Glutamatergic neuron (in vitro differentiated cells): ENCODE data around the gene ANO2. TPM values are rescaled to one million over a fixed set of nuclear protein-coding genes. Genes with fewer than 3 reads are reported as not detected.

ENCODE experiments used
- DNase-seq: peaks from one replicate; pipeline ENCODE4 v3.0.0; 2022
- H3K27ac Mint-ChIP-seq: one replicate; pipeline ENCODE4 v1.8.0; 2020; ENCODE audit warnings: mild to moderate bottlenecking, mixed read lengths, inconsistent platforms; ENCODE audit not compliant: unreplicated experiment
- H3K27me3 Mint-ChIP-seq: one replicate; pipeline ENCODE4 v1.8.0; 2020; ENCODE audit warnings: mild to moderate bottlenecking, moderate library complexity, mixed read lengths, inconsistent platforms; ENCODE audit not compliant: unreplicated experiment
- H3K36me3 Mint-ChIP-seq: one replicate; pipeline ENCODE4 v1.8.0; 2020; ENCODE audit warnings: mild to moderate bottlenecking, mixed read lengths, inconsistent platforms; ENCODE audit not compliant: unreplicated experiment
- H3K4me1 Mint-ChIP-seq: one replicate; pipeline ENCODE4 v1.8.0; 2020; ENCODE audit warnings: mild to moderate bottlenecking, low read depth, mixed read lengths, inconsistent platforms; ENCODE audit not compliant: unreplicated experiment
- H3K4me3 Mint-ChIP-seq: one replicate; pipeline ENCODE4 v1.8.0; 2020; ENCODE audit warnings: mild to moderate bottlenecking, mixed read lengths, inconsistent platforms; ENCODE audit not compliant: unreplicated experiment
- H3K9me3 Mint-ChIP-seq: one replicate; pipeline ENCODE4 v1.8.0; 2020; ENCODE audit warnings: mild to moderate bottlenecking, moderate library complexity, mixed read lengths, inconsistent platforms; ENCODE audit not compliant: unreplicated experiment
- CTCF ChIP-seq: fragments of 200-600 bp; sonication (generic); IDR thresholded peaks from one replicate; pipeline ENCODE4 v1.5.0; 2021; ENCODE audit not compliant: partially characterized antibody, unreplicated experiment
- total RNA-seq: library from RNA; stranded (reverse); fragmentation: NEBNext Ultra II Directional; extraction: Animal tissue kit (Norgen Biotek cat#: 25700); gene quantifications from one replicate; pipeline ENCODE4 v1.2.1, GENCODE V29; 2021; ENCODE audit not compliant: unreplicated experiment

ANO2 gene
- total RNA-seq, 1 donor from 2014 or later: not detected

DNA sequence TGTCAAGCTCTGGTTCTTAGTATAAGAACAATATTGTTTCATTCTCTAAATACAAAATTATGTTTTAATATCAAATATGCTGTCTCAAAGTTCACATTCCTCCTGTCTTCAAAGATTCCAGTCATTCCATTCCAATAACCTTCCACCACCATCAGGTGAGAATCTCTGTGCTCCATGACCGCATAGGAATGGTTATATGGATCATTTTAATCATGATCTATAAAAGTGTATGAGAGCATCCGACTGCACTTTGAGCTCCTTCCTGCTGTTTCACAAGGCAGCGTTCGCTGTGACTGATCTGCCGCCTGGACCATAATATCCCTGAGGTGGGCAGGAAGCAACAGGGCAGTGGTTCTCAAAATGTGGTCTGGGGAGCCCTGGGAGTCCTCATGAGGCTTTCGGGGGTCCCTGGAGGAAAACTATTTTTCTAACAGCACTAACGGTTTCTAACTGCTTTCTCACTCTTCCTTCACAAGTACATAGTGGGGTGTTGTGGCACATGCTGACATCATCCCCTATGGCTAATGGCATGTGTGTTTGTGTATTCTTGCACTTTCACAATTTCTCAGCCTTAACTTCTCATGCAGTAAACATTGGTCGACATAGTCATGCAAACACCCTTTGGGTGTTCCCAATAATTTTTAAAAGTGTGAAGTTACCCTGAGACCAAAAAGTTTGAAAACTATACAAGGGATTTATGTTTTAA lies 137.4 kb downstream of the ANO2 start:
- H3K4me1 Mint-ChIP-seq: no peaks in the 10 kb centered on the region
- no peaks in the 10 kb centered on the region for H3K36me3 Mint-ChIP-seq
- H3K27ac Mint-ChIP-seq: no peak overlapping the region
- H3K4me3 Mint-ChIP-seq: no peak overlapping the region
- TF ChIP-seq CTCF: no peak
- H3K9me3 Mint-ChIP-seq: peaks cover 1% of the 10 kb centered on the region
- H3K27me3 Mint-ChIP-seq: no peaks in the 10 kb centered on the region
- DNase-seq: no peak

DNA sequence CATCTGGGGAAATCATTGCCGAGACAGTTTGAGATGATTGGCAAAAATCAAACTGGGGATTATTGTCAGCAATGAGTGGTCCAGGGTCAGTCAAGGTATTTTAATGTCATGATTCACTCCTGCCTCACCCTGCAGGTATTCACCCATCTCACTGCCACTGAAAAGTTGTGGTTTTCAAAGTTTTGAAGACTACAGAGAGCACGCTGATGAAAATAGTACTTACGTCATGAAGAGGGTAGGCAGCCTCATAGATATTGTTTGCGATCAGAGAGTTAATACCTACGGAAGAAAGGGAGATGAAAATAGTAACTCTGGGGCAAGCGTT lies 138.0 kb downstream of the ANO2 start:
- DNase-seq: no peak
- TF ChIP-seq CTCF: no peak
- H3K27me3 Mint-ChIP-seq: no peaks in the 10 kb centered on the region
- H3K9me3 Mint-ChIP-seq: peaks cover 1% of the 10 kb centered on the region
- no peak overlapping the region for H3K4me3 Mint-ChIP-seq
- H3K36me3 Mint-ChIP-seq: no peaks in the 10 kb centered on the region
- no peak overlapping the region for H3K27ac Mint-ChIP-seq
- H3K4me1 Mint-ChIP-seq: no peaks in the 10 kb centered on the region

DNA sequence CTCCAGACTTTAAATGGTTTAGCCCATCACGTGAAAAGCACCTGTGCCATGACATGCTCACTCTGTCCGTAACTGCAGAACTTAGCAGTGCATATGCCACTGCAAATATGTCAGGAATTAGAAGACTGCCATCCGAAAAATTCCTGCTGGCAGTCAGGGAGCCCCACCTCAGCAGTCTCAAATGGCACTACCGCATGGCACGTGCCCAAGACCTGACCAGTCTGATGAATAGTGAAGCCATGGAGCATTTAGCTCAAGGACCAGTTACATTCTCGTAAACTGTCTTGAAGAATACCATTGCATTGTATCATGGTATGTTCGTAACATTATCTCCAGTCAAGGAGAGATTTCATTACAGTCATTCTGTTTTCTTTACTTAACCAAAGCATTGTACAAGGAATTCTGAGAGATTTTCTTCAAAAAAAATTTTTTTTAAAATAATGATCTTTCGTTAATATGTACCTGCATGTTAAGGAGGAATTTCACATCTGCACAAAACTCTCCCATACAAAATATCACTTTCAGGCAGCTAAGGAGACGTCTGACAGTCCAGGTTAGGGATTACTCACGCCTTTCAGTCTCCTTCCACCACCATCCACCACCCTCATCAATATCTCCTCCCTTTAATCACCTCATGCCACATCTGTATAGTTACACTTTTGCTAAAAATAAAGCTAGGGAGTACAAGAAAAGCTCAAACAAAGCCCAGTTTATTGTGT lies 138.5 kb downstream of the ANO2 start:
- DNase-seq: no peak
- Mint-ChIP-seq H3K9me3 (peaks cover 1% of the 10 kb centered on the region), H3K4me3 (no peak overlapping the region), H3K4me1 (no peaks in the 10 kb centered on the region), H3K27ac (no peak overlapping the region), H3K36me3 (no peaks in the 10 kb centered on the region), H3K27me3 (peaks cover 2% of the 10 kb centered on the region)
- TF ChIP-seq CTCF: no peak

GRCh38 chr12:5803532-5803931 lies 141.5 kb downstream of the ANO2 start:
- H3K4me1 Mint-ChIP-seq: no peaks in the 10 kb centered on the region
- H3K27ac Mint-ChIP-seq: no peak overlapping the region
- H3K4me3 Mint-ChIP-seq: no peak overlapping the region
- no peak for TF ChIP-seq CTCF
- H3K9me3 Mint-ChIP-seq: no peaks in the 10 kb centered on the region
- peaks cover 2% of the 10 kb centered on the region for H3K27me3 Mint-ChIP-seq
- H3K36me3 Mint-ChIP-seq: peaks cover 1% of the 10 kb centered on the region
- DNase-seq: no peak
